ENCODE data around the gene LRRC74A.

Gene LRRC74A

GRCh38 chr14:76810525-76810924 lies 15.7 kb upstream of the LRRC74A start:
- peak in 2 of 56 donors; percentile 32 to 48 for DNase-seq

- DNase-seq = peak in 26 of 56 donors; percentile 5 to 70 (median 38)
These were observed 15.2 kb upstream of the LRRC74A start for GRCh38 chr14:76810953-76811400.

GRCh38 chr14:76811561-76811960 lies 14.6 kb upstream of the LRRC74A start:
- DNase-seq = no peak

GRCh38 chr14:76812093-76812421 lies 14.2 kb upstream of the LRRC74A start:
- DNase-seq = peak in 5 of 56 donors; percentile 38 to 59 (median 52)

GRCh38 chr14:76812422-76813383 lies 13.5 kb upstream of the LRRC74A start, which contains the start of gene ANGEL1:
ANGEL1 (minus strand) TSS chr14:76812882; CDS start chr14:76812827, 55 bp downstream.
- peak; percentile 63 to 96 (median 89) for DNase-seq

GRCh38 chr14:76814726-76815645 lies 11.2 kb upstream of the LRRC74A start:
- peak in 1 of 56 donors; percentile 9 for DNase-seq

GRCh38 chr14:76820700-76821099 lies 5.5 kb upstream of the LRRC74A start:
- DNase-seq = no peak

- peak in 6 of 56 donors; percentile 3 to 20 (median 16) for DNase-seq
These were observed 1.6 kb downstream of the LRRC74A start for GRCh38 chr14:76827696-76828296.

- DNase-seq = peak in 8 of 56 donors; percentile 8 to 56 (median 23)
These were observed 2.3 kb downstream of the LRRC74A start for GRCh38 chr14:76828339-76829012.

- DNase-seq = peak in 17 of 56 donors; percentile 10 to 45 (median 28)
These were observed 2.8 kb downstream of the LRRC74A start for GRCh38 chr14:76829013-76829365.

- peak in 55 of 56 donors; percentile 44 to 98 (median 83) for DNase-seq
These were observed 3.6 kb downstream of the LRRC74A start for GRCh38 chr14:76829650-76830421.

- no peak for DNase-seq
These were observed 4.3 kb downstream of the LRRC74A start for GRCh38 chr14:76830556-76830955.

- DNase-seq = peak in 1 of 56 donors; percentile 7
These were observed 6.3 kb downstream of the LRRC74A start for GRCh38 chr14:76832503-76832988.

GRCh38 chr14:76833011-76833410 lies 6.8 kb downstream of the LRRC74A start:
- DNase-seq = no peak

- DNase-seq = no peak
These were observed 8.0 kb downstream of the LRRC74A start for GRCh38 chr14:76834241-76834661.

- peak in 9 of 56 donors; percentile 4 to 37 (median 20) for DNase-seq
These were observed 9.9 kb downstream of the LRRC74A start for GRCh38 chr14:76836029-76836630.

GRCh38 chr14:76837524-76837923 lies 11.3 kb downstream of the LRRC74A start:
- no peak for DNase-seq

- no peak for DNase-seq
These were observed 16.2 kb downstream of the LRRC74A start for GRCh38 chr14:76842414-76842813.

GRCh38 chr14:76844223-76844622 lies 18.0 kb downstream of the LRRC74A start:
- peak in 15 of 56 donors; percentile 2 to 44 (median 23) for DNase-seq
